CD4-positive, alpha-beta T cell (primary cell): ENCODE measurements around the gene HOXD8. TPM values are rescaled to one million over a fixed set of nuclear protein-coding genes. Genes with fewer than 3 reads are reported as not detected.

Source experiments
- ATAC-seq: fragments of 200-7000 bp; cut with Tn5 transposase; one replicate; pipeline ENCODE4 v1.10.0; 2022; ENCODE audit warnings: mild to moderate bottlenecking; ENCODE audit not compliant: poor library complexity
- CTCF ChIA-PET: fragments of 350-600 bp; sonication (Branson Sonifier 250); formaldehyde crosslinking; loops from one replicate; lab custom pipeline; 2021; ENCODE audit warnings: antibody characterized with exemption, inconsistent platforms; lab: Charles Lee
- POLR2A ChIA-PET: fragments of 350-600 bp; sonication (Branson Sonifier 250); formaldehyde crosslinking; loops from one replicate; lab custom pipeline; 2021; ENCODE audit warnings: antibody characterized with exemption, inconsistent platforms; lab: Charles Lee
- DNase-seq, 14 experiments: peaks; one replicate each; pipeline ENCODE4 v3.0.0-alpha.2; 2013 to 2020; ENCODE audit warnings: mixed read lengths in 2 of 14
- H3K27ac ChIP-seq, 2 donors: one replicate each; pipeline versions ENCODE4 v1.5.1 to v1.7.0; 2013; ENCODE audit warnings: low read length in 2 of 2, low read depth in 1 of 2, mild to moderate bottlenecking in 1 of 2
- H3K27me3 ChIP-seq, 2 experiments: 1 replicate in 1 of 2; 2 replicates in 1 of 2; pipeline versions ENCODE4 v1.6.1 to v1.7.0; 2013; ENCODE audit warnings: low read length in 2 of 2, control low read depth in 1 of 2, mild to moderate bottlenecking in 1 of 2, moderate library complexity in 1 of 2; ENCODE audit not compliant: insufficient read depth in 2 of 2, control insufficient read depth in 1 of 2
- H3K36me3 ChIP-seq: one replicate; pipeline ENCODE4 v1.6.1; 2013; ENCODE audit warnings: low read length, control low read depth; ENCODE audit not compliant: insufficient read depth
- H3K4me1 ChIP-seq: one replicate; pipeline ENCODE4 v1.6.1; 2013; ENCODE audit warnings: low read length, control low read depth; ENCODE audit not compliant: insufficient read depth
- H3K4me3 ChIP-seq: one replicate; pipeline ENCODE4 v1.5.1; 2013; ENCODE audit warnings: mild to moderate bottlenecking, low read length, moderate library complexity
- H3K9me3 ChIP-seq, 2 experiments: 1 replicate in 1 of 2; 2 replicates in 1 of 2; pipeline versions ENCODE4 v1.6.1 to v1.7.0; 2013; ENCODE audit warnings: low read length in 2 of 2, mild to moderate bottlenecking in 2 of 2, control low read depth in 1 of 2, moderate library complexity in 1 of 2; ENCODE audit not compliant: control insufficient read depth in 1 of 2, insufficient read depth in 1 of 2
- H3K27ac Mint-ChIP-seq: one replicate; pipeline ENCODE4 v1.8.0; 2020; ENCODE audit warnings: mixed read lengths
- H3K27me3 Mint-ChIP-seq: one replicate; pipeline ENCODE4 v1.8.0; 2021; ENCODE audit warnings: mixed read lengths
- H3K36me3 Mint-ChIP-seq: one replicate; pipeline ENCODE4 v1.8.0; 2021; ENCODE audit warnings: low read depth, mixed read lengths
- H3K4me1 Mint-ChIP-seq: one replicate; pipeline ENCODE4 v1.8.0; 2021; ENCODE audit warnings: low read depth, mixed read lengths
- H3K4me3 Mint-ChIP-seq: one replicate; pipeline ENCODE4 v1.8.0; 2020; ENCODE audit warnings: mild to moderate bottlenecking, mixed read lengths
- H3K9me3 Mint-ChIP-seq: one replicate; pipeline ENCODE4 v1.8.0; 2020; ENCODE audit warnings: mixed read lengths
- intact Hi-C, 2 experiments: fragments of 100-400 bp; cut with DNase I in 1 of 2; cut with micrococcal nuclease in 1 of 2; formaldehyde crosslinking; loops; one replicate each; pipeline versions ENCODE4 v1.15.1 to v1.9.0; 2023 to 2025; cut with DNase I, micrococcal nuclease
- total RNA-seq, 174 experiments: library from RNA in 2 of 174; stranded (reverse) in 2 of 174; gene quantifications; one replicate each; pipeline ENCODE4 v1.2.3 and lab custom pipeline; 2021 to 2026
- TF ChIP-seq, protein P1 (sequence below): fragments of 200-600 bp; IDR thresholded peaks from one replicate; pipeline ENCODE4 v1.8.0; 2022; ENCODE audit warnings: antibody characterized with exemption, mild to moderate bottlenecking

The HOXD8 gene
- total RNA-seq, 2 experiments from 2014 or later, result not detected

DNA sequence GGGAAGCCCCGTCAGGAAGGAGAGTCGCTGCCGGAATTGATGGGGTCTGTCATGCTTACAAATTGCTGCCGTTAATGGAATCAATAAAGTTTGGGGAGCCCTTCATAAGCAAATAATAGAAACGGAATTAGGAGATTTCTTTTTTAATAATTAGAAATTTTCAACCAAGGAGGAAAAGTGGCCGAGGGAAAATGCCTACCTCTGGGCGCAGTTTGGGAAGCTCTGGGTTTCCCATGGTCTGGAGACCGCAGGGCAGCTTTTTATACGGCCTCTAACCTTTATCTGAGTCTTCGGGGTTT lies 47.0 kb upstream of the HOXD8 start:
- Mint-ChIP-seq H3K4me1 (peaks cover 38% of the 10 kb centered on the region), H3K27me3 (peaks cover 86% of the 10 kb centered on the region), H3K27ac (peak overlapping the region; percentile 81), H3K9me3 (peaks cover 18% of the 10 kb centered on the region), H3K36me3 (peaks cover 65% of the 10 kb centered on the region), H3K4me3 (peak overlapping the region; percentile 25)
- no peak overlapping the region for H3K4me3 ChIP-seq
- peaks cover 86 to 92% of the 10 kb centered on the region in 2 experiments for H3K27me3 ChIP-seq
- peaks cover 63 to 84% of the 10 kb centered on the region in 2 experiments for H3K9me3 ChIP-seq
- TF ChIP-seq, protein P1, sequence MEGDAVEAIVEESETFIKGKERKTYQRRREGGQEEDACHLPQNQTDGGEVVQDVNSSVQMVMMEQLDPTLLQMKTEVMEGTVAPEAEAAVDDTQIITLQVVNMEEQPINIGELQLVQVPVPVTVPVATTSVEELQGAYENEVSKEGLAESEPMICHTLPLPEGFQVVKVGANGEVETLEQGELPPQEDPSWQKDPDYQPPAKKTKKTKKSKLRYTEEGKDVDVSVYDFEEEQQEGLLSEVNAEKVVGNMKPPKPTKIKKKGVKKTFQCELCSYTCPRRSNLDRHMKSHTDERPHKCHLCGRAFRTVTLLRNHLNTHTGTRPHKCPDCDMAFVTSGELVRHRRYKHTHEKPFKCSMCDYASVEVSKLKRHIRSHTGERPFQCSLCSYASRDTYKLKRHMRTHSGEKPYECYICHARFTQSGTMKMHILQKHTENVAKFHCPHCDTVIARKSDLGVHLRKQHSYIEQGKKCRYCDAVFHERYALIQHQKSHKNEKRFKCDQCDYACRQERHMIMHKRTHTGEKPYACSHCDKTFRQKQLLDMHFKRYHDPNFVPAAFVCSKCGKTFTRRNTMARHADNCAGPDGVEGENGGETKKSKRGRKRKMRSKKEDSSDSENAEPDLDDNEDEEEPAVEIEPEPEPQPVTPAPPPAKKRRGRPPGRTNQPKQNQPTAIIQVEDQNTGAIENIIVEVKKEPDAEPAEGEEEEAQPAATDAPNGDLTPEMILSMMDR, result no peak
- intact Hi-C loops, result loop anchor here (5.0 to 10.0 kb wide), 3 partner anchors 35 to 1748 kb away; partner anchors contain the start of genes HOXD10 (in 1 of the 2) and SP9 (in 1 of the 2)
- CTCF ChIA-PET, result no interaction called here
- peaks cover 36% of the 10 kb centered on the region for H3K4me1 ChIP-seq
- POLR2A ChIA-PET, result interaction anchor here (1.1 to 2.0 kb wide), 2 partner anchors 9 to 28 kb away, joined by 3 to 5 read pairs; no protein-coding TSS in a partner anchor
- DNase-seq (no peak), ATAC-seq (no peak)
- H3K36me3 ChIP-seq, result no peaks in the 10 kb centered on the region
- H3K27ac ChIP-seq, result no peak overlapping the region

DNA sequence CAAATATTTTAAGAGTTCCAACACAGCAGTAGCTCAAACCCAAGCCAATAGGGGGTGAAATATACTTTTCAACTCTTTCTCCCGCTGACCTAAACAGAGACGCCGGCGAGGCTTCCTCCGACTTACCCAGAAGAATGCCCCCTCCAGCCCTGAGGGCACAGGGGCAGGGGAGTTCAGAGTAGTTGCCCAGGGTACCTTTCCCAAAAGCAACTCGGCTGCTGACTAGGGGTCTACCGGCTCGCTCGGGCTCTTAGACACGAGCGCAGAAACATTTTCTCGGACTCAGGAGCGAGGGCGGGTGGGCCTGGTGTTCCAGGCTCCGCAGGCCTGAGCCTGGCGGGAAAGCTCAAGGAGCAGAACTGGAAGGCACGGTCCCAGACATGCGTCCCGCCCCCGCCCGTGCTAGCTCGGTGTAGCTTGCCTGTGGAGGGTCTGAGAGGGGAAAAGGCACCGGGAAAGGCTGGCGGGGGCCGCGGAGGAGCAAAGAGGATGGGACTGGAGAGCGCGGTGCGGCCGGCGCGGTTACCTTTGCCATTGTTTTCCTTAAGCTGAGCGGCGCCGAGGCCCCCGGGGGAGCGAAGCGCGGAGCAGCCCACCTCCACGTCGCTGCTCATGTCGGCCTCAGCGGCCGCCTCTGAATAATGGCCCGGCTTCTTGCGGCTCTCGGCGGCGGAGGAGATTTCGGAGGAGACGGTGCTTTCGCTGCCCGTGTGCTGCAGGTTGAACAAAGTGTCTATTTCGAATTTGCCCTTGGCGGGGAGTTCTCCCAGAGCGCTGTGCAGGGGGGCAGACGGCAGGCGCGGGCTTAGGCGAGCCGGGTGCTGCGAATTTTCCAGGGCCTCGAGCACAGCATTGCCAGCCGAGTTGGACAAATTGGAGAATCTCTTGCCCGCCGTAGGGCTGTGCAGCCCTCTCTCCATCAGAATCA lies 46.4 kb upstream of the HOXD8 start:
- H3K9me3 Mint-ChIP-seq, result peaks cover 18% of the 10 kb centered on the region
- Histone ChIP-seq H3K27ac (no peak overlapping the region), H3K9me3 (peaks cover 62 to 90% of the 10 kb centered on the region in 2 experiments), H3K4me3 (no peak overlapping the region), H3K4me1 (peaks cover 41% of the 10 kb centered on the region), H3K27me3 (peaks cover 93 to 96% of the 10 kb centered on the region in 2 experiments), H3K36me3 (no peaks in the 10 kb centered on the region)
- peaks cover 89% of the 10 kb centered on the region for H3K27me3 Mint-ChIP-seq
- DNase-seq (peak in 1 of 14 experiments; percentile 29), ATAC-seq (no peak)
- H3K36me3 Mint-ChIP-seq, result peaks cover 65% of the 10 kb centered on the region
- TF ChIP-seq, protein P1, result no peak
- H3K27ac Mint-ChIP-seq, result peak overlapping the region; percentile 81
- peak overlapping the region; percentile 76 for H3K4me3 Mint-ChIP-seq
- intact Hi-C loops, result loop anchor here (5.0 to 10.0 kb wide), 3 partner anchors 34 to 1748 kb away; partner anchors contain the start of genes HOXD10 (in 1 of the 2) and SP9 (in 1 of the 2)
- CTCF ChIA-PET, result no interaction called here
- H3K4me1 Mint-ChIP-seq, result peaks cover 44% of the 10 kb centered on the region
- POLR2A ChIA-PET, result interaction anchor here (1.1 to 2.0 kb wide), 2 partner anchors 10 to 27 kb away, joined by 3 to 5 read pairs; no protein-coding TSS in a partner anchor

DNA sequence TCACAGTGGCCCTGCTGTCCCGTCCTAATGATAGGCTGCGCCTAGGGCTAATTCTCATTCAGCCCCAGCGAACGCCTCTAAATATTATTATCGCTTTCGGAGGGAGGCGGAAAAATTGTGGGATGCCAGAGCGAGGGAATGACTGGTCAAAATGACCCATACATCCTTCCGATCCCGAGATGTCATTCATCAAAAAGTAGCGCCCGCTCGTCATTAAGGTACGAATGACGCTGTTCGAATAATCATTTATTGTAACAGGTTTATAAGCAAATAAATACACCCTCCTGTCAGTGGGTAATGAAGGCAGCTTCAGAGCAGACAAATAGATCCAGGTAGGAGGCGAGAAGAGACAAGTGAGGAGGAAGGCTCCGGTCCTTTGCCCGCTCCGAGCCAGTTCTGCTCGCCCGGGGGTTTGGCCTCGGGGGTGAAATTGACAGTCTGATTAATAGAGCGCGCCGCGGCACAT lies 45.7 kb upstream of the HOXD8 start, which contains the start of gene EVX2:
TSS of gene EVX2 (minus strand) at position 167 of the 466 bp plus-strand sequence. CDS start 186 bp downstream, outside the sequence.
- POLR2A ChIA-PET, result interaction anchor here (0.7 to 2.0 kb wide), 2 partner anchors 11 to 1746 kb away, joined by 3 to 5 read pairs; no protein-coding TSS in a partner anchor
- peaks cover 93 to 96% of the 10 kb centered on the region in 2 experiments for H3K27me3 ChIP-seq
- Mint-ChIP-seq H3K9me3 (peaks cover 12% of the 10 kb centered on the region), H3K27ac (peak within 1 kb of the TSS; percentile 81), H3K27me3 (peaks cover 89% of the 10 kb centered on the region), H3K36me3 (peaks cover 57% of the 10 kb centered on the region), H3K4me1 (peaks cover 41% of the 10 kb centered on the region), H3K4me3 (peak within 1 kb of the TSS; percentile 76)
- H3K9me3 ChIP-seq, result peaks cover 59 to 92% of the 10 kb centered on the region in 2 experiments
- peaks cover 48% of the 10 kb centered on the region for H3K4me1 ChIP-seq
- DNase-seq (peak in 1 of 14 experiments; percentile 29), ATAC-seq (no peak)
- no peak within 1 kb of the TSS for H3K4me3 ChIP-seq
- H3K36me3 ChIP-seq, result no peaks in the 10 kb centered on the region
- no peak within 1 kb of the TSS for H3K27ac ChIP-seq
- CTCF ChIA-PET, result no interaction called here
- TF ChIP-seq, protein P1, result no peak
- intact Hi-C loops, result loop anchor here (5.0 to 10.0 kb wide), 3 partner anchors 33 to 1749 kb away; partner anchors contain the start of genes HOXD10 (in 1 of the 2) and SP9 (in 1 of the 2)
